Mesendoderm (in vitro differentiated cells): ENCODE data around the gene PIP5K1B.

ENCODE experiments used
- DNase-seq: peaks from one replicate; pipeline ENCODE4 v3.0.0; 2013
- H2AK5ac ChIP-seq: 2 replicates; pipeline ENCODE4 v1.6.1; 2013; ENCODE audit warnings: low read length, inconsistent platforms
- H2BK120ac ChIP-seq: 2 replicates; pipeline ENCODE4 v1.6.1; 2013; ENCODE audit warnings: low read depth, mild to moderate bottlenecking, low read length, moderate library complexity, mixed read lengths
- H2BK15ac ChIP-seq: replicated peaks from 2 replicates; pipeline ENCODE4 v1.6.1; 2013; ENCODE audit warnings: low read depth, mild to moderate bottlenecking, moderate library complexity
- H2BK5ac ChIP-seq: 2 replicates; pipeline ENCODE4 v1.6.1; 2013; ENCODE audit warnings: low read length, inconsistent platforms
- H3K18ac ChIP-seq: 2 replicates; pipeline ENCODE4 v1.6.1; 2013; ENCODE audit warnings: mild to moderate bottlenecking, low read length, mixed read lengths
- H3K23ac ChIP-seq: one replicate; pipeline ENCODE4 v1.6.1; 2013; ENCODE audit warnings: low read length
- H3K27ac ChIP-seq: 2 replicates; pipeline ENCODE4 v1.5.1; 2013; ENCODE audit warnings: low read depth, mild to moderate bottlenecking, inconsistent platforms, low read length, moderate library complexity
- H3K27me3 ChIP-seq: 2 replicates; pipeline ENCODE4 v1.6.1; 2013; ENCODE audit warnings: low read length, control low read depth, mild to moderate bottlenecking, inconsistent platforms; ENCODE audit not compliant: insufficient read depth, poor library complexity
- H3K36me3 ChIP-seq: 2 replicates; pipeline ENCODE4 v1.6.1; 2013; ENCODE audit warnings: low read length, inconsistent platforms; ENCODE audit not compliant: control insufficient read depth, insufficient read depth
- H3K4ac ChIP-seq: one replicate; pipeline ENCODE4 v1.6.1; 2013; ENCODE audit warnings: low read depth, mild to moderate bottlenecking, low read length, moderate library complexity
- H3K4me1 ChIP-seq: 2 replicates; pipeline ENCODE4 v1.6.1; 2013; ENCODE audit warnings: low read depth, low read length, inconsistent platforms; ENCODE audit not compliant: control insufficient read depth
- H3K4me2 ChIP-seq: 2 replicates; pipeline ENCODE4 v1.6.1; 2013; ENCODE audit warnings: low read length
- H3K4me3 ChIP-seq: 2 replicates; pipeline ENCODE4 v1.5.1; 2013; ENCODE audit warnings: mild to moderate bottlenecking, low read length
- H3K56ac ChIP-seq: one replicate; pipeline ENCODE4 v1.6.1; 2013; ENCODE audit warnings: low read length
- H3K79me1 ChIP-seq: 2 replicates; pipeline ENCODE4 v1.6.1; 2013; ENCODE audit warnings: low read length, inconsistent platforms
- H3K79me2 ChIP-seq: 2 replicates; pipeline ENCODE4 v1.6.1; 2013; ENCODE audit warnings: mild to moderate bottlenecking, low read length; ENCODE audit not compliant: control insufficient read depth, insufficient read depth
- H3K9ac ChIP-seq: 2 replicates; pipeline ENCODE4 v1.6.1; 2013; ENCODE audit warnings: low read length, inconsistent platforms
- H4K5ac ChIP-seq: one replicate; pipeline ENCODE4 v1.6.1; 2013; ENCODE audit warnings: low read length
- H4K8ac ChIP-seq: one replicate; pipeline ENCODE4 v1.6.1; 2013; ENCODE audit warnings: low read depth, mild to moderate bottlenecking, control low read depth, low read length, moderate library complexity
- WGBS: extraction: QIAGEN DNeasy Blood & Tissue Kit; methylation state at CpG from one replicate; pipeline ENCODE4 v1.1.7; 2013; ENCODE audit warnings: low lambda C conversion rate, missing lambda C conversion rate; ENCODE audit not compliant: insufficient coverage; ENCODE audit errors: extremely low coverage; 5-methylcytosine and 5-hydroxymethylcytosine counted together

The PIP5K1B gene

GRCh38 chr9:68732405-68733020, 27.5 kb downstream of the PIP5K1B start:
- Histone ChIP-seq H3K79me2 (no peaks in the 10 kb centered on the region), H3K23ac (no peak overlapping the region), H2BK15ac (no peak overlapping the region), H4K8ac (no peak overlapping the region), H3K18ac (no peak overlapping the region), H3K4ac (no peak overlapping the region), H2BK120ac (no peak overlapping the region), H3K56ac (no peak overlapping the region), H2AK5ac (no peak overlapping the region), H3K4me1 (no peaks in the 10 kb centered on the region), H3K27ac (no peak overlapping the region), H3K4me3 (no peak overlapping the region), H3K9ac (no peak overlapping the region), H3K4me2 (no peak overlapping the region), H3K27me3 (no peaks in the 10 kb centered on the region), H3K79me1 (no peaks in the 10 kb centered on the region), H2BK5ac (no peak overlapping the region), H4K5ac (no peak overlapping the region), H3K36me3 (no peaks in the 10 kb centered on the region)
- no peak for DNase-seq
- no CpG with 5 or more reads among the region's 11 CpGs for WGBS

- Histone ChIP-seq H3K27me3 (no peaks in the 10 kb centered on the region), H3K23ac (no peak overlapping the region), H3K56ac (no peak overlapping the region), H2AK5ac (no peak overlapping the region), H2BK15ac (no peak overlapping the region), H3K79me2 (no peaks in the 10 kb centered on the region), H3K9ac (no peak overlapping the region), H3K79me1 (no peaks in the 10 kb centered on the region), H3K4me2 (no peak overlapping the region), H2BK120ac (no peak overlapping the region), H3K4me3 (no peak overlapping the region), H3K18ac (no peak overlapping the region), H3K36me3 (no peaks in the 10 kb centered on the region), H2BK5ac (no peak overlapping the region), H3K4me1 (no peaks in the 10 kb centered on the region), H4K8ac (no peak overlapping the region), H4K5ac (no peak overlapping the region), H3K27ac (no peak overlapping the region), H3K4ac (no peak overlapping the region)
- DNase-seq, result no peak
- WGBS, result no CpG with 5 or more reads among the region's 5 CpGs
Observed at GRCh38 chr9:68733021-68733405, 28.0 kb downstream of the PIP5K1B start.

GRCh38 chr9:68738358-68738757, 33.3 kb downstream of the PIP5K1B start:
- Histone ChIP-seq H3K4me2 (no peak overlapping the region), H3K23ac (no peak overlapping the region), H4K5ac (no peak overlapping the region), H3K4me3 (no peak overlapping the region), H2BK5ac (no peak overlapping the region), H3K36me3 (no peaks in the 10 kb centered on the region), H3K18ac (no peak overlapping the region), H3K27ac (no peak overlapping the region), H2AK5ac (no peak overlapping the region), H4K8ac (no peak overlapping the region), H2BK15ac (no peak overlapping the region), H3K9ac (no peak overlapping the region), H3K4me1 (peaks cover 4% of the 10 kb centered on the region), H3K27me3 (no peaks in the 10 kb centered on the region), H3K79me2 (no peaks in the 10 kb centered on the region), H2BK120ac (no peak overlapping the region), H3K56ac (no peak overlapping the region), H3K4ac (no peak overlapping the region), H3K79me1 (no peaks in the 10 kb centered on the region)
- WGBS, result no CpG with 5 or more reads among the region's 3 CpGs
- no peak for DNase-seq

- no peak overlapping the region for H3K23ac ChIP-seq
- no peak overlapping the region for H2BK15ac ChIP-seq
- H4K8ac ChIP-seq, result no peak overlapping the region
- no peak overlapping the region for H3K9ac ChIP-seq
- no peak overlapping the region for H4K5ac ChIP-seq
- no peaks in the 10 kb centered on the region for H3K27me3 ChIP-seq
- no peaks in the 10 kb centered on the region for H3K79me2 ChIP-seq
- H3K27ac ChIP-seq, result no peak overlapping the region
- WGBS, result no CpG with 5 or more reads among the region's 2 CpGs
- no peak overlapping the region for H2BK120ac ChIP-seq
- no peaks in the 10 kb centered on the region for H3K79me1 ChIP-seq
- no peak overlapping the region for H3K18ac ChIP-seq
- H3K56ac ChIP-seq, result peak overlapping the region; percentile 9
- H3K4ac ChIP-seq, result no peak overlapping the region
- no peak overlapping the region for H2BK5ac ChIP-seq
- peaks cover 4% of the 10 kb centered on the region for H3K4me1 ChIP-seq
- H3K4me3 ChIP-seq, result no peak overlapping the region
- DNase-seq, result peak; percentile 73
- H3K4me2 ChIP-seq, result no peak overlapping the region
- H3K36me3 ChIP-seq, result no peaks in the 10 kb centered on the region
- no peak overlapping the region for H2AK5ac ChIP-seq
Observed at GRCh38 chr9:68739621-68740174, 34.7 kb downstream of the PIP5K1B start.

GRCh38 chr9:68740561-68740960, 35.5 kb downstream of the PIP5K1B start:
- no peaks in the 10 kb centered on the region for H3K79me1 ChIP-seq
- no peaks in the 10 kb centered on the region for H3K27me3 ChIP-seq
- DNase-seq, result no peak
- H2AK5ac ChIP-seq, result no peak overlapping the region
- H3K36me3 ChIP-seq, result no peaks in the 10 kb centered on the region
- no CpG with 5 or more reads among the region's 4 CpGs for WGBS
- H3K4me3 ChIP-seq, result no peak overlapping the region
- no peaks in the 10 kb centered on the region for H3K79me2 ChIP-seq
- no peak overlapping the region for H3K4ac ChIP-seq
- H4K5ac ChIP-seq, result no peak overlapping the region
- H2BK5ac ChIP-seq, result no peak overlapping the region
- H3K4me2 ChIP-seq, result no peak overlapping the region
- no peak overlapping the region for H3K27ac ChIP-seq
- no peak overlapping the region for H3K9ac ChIP-seq
- peaks cover 4% of the 10 kb centered on the region for H3K4me1 ChIP-seq
- H4K8ac ChIP-seq, result no peak overlapping the region
- no peak overlapping the region for H3K56ac ChIP-seq
- H2BK15ac ChIP-seq, result no peak overlapping the region
- H3K23ac ChIP-seq, result no peak overlapping the region
- H2BK120ac ChIP-seq, result no peak overlapping the region
- H3K18ac ChIP-seq, result no peak overlapping the region

- Histone ChIP-seq H3K27me3 (no peaks in the 10 kb centered on the region), H3K9ac (no peak overlapping the region), H2BK120ac (no peak overlapping the region), H2AK5ac (no peak overlapping the region), H3K18ac (no peak overlapping the region), H4K5ac (no peak overlapping the region), H3K4me1 (peaks cover 4% of the 10 kb centered on the region), H3K27ac (no peak overlapping the region), H4K8ac (no peak overlapping the region), H3K36me3 (no peaks in the 10 kb centered on the region), H3K4me3 (no peak overlapping the region), H3K79me2 (no peaks in the 10 kb centered on the region), H3K23ac (no peak overlapping the region), H3K56ac (no peak overlapping the region), H2BK15ac (no peak overlapping the region), H3K4me2 (no peak overlapping the region), H3K79me1 (no peaks in the 10 kb centered on the region), H3K4ac (no peak overlapping the region), H2BK5ac (no peak overlapping the region)
- no peak for DNase-seq
- no CpG with 5 or more reads among the region's 4 CpGs for WGBS
Observed at GRCh38 chr9:68741234-68741633, 36.2 kb downstream of the PIP5K1B start.
